ENCODE measurements around the gene MAFB.

GRCh38 chr20:40668449-40669228, 20.4 kb downstream of the MAFB start:
- TF ChIP-seq CTCF (IDR thresholded peaks at IDR 0.05; ENCODE audit: insufficient read depth, low read length, poor library complexity, severe bottlenecking) (no peak), EZH2phosphoT487 (conservative IDR thresholded peaks at IDR 0.05; ENCODE audit: low read length) (no peak)
